ENCODE results near the gene OLA1. TPM values are rescaled to one million over a fixed set of nuclear protein-coding genes. Genes with fewer than 3 reads are reported as not detected.

Gene OLA1
- total RNA-seq, 1 experiment from 2014 or later = 134 TPM

DNA sequence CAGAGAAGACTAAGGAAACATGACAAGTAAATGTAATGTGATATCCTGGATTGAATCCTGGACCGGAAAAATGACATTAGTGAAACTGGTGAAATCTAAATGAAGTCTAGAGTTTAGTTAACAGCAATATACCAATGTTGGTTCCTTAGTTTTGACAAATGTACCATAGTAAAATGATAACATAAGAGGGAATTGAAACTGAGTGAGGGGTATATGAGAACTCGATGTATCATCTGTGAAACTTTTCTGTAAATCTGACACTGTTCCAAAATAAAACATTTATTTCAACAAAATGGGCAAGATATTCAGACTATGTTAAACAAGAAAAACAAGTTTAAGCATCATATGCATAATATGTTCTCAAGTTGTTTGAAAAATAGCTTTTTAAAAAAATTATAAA lies 63.8 kb downstream of the OLA1 start:
- Histone ChIP-seq H3K36me3 (ENCODE audit: insufficient read depth, low read length) (peaks cover 9% of the 10 kb centered on the region; the same call in 1 of the 2 replicates), H3K9me2 (replicated peaks; ENCODE audit: insufficient read depth, low read length) (no peaks in the 10 kb centered on the region), H3K79me2 (ENCODE audit: low read length) (peaks cover 93% of the 10 kb centered on the region), H2AFZ (ENCODE audit: low read length) (no peak overlapping the region), H3K9ac (ENCODE audit: low read length) (no peak overlapping the region), H3K4me3 (ENCODE audit: low read length) (no peak overlapping the region), H3K4me2 (ENCODE audit: low read depth, low read length, poor library complexity, severe bottlenecking) (no peak overlapping the region), H3K27ac (ENCODE audit: low read length) (peak overlapping the region; percentile 18; the same call in 1 of the 2 replicates), H3K27me3 (ENCODE audit: low read length) (no peaks in the 10 kb centered on the region), H3K4me1 (ENCODE audit: low read length) (peaks cover 16% of the 10 kb centered on the region), H4K20me1 (ENCODE audit: insufficient read depth, low read depth, low read length) (no peaks in the 10 kb centered on the region), H3K9me3 (ENCODE audit: low read length) (no peaks in the 10 kb centered on the region)
- no peak for DNase-seq

DNA sequence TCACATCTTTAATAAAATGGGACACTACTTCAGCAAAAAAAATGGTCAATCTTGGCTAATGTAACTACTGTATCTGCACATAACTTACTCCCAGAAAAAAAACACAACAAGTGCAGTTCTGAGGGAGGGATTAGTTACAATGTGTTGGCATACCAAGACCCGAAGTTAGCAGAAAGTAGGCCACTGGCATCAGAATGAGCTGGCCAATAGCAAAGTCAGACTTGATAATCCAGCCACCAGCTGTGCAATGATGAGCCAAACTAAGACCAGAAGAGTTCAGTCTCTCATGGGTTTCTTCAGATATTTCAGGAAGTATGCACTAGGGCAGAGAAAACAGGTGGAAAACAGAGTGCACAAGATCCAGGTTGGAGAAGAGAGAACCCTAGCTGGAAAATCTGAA lies 65.3 kb downstream of the OLA1 start:
- Histone ChIP-seq H4K20me1 (ENCODE audit: insufficient read depth, low read depth, low read length) (no peaks in the 10 kb centered on the region), H3K4me3 (ENCODE audit: low read length) (no peak overlapping the region), H2AFZ (ENCODE audit: low read length) (no peak overlapping the region), H3K27ac (ENCODE audit: low read length) (no peak overlapping the region), H3K79me2 (ENCODE audit: low read length) (peaks cover 93% of the 10 kb centered on the region), H3K4me2 (ENCODE audit: low read depth, low read length, poor library complexity, severe bottlenecking) (no peak overlapping the region), H3K9me3 (ENCODE audit: low read length) (no peaks in the 10 kb centered on the region), H3K36me3 (ENCODE audit: insufficient read depth, low read length) (peaks cover 9% of the 10 kb centered on the region; the same call in 1 of the 2 replicates), H3K9ac (ENCODE audit: low read length) (no peak overlapping the region), H3K9me2 (replicated peaks; ENCODE audit: insufficient read depth, low read length) (no peaks in the 10 kb centered on the region), H3K4me1 (ENCODE audit: low read length) (peaks cover 16% of the 10 kb centered on the region), H3K27me3 (ENCODE audit: low read length) (no peaks in the 10 kb centered on the region)
- DNase-seq = no peak

DNA sequence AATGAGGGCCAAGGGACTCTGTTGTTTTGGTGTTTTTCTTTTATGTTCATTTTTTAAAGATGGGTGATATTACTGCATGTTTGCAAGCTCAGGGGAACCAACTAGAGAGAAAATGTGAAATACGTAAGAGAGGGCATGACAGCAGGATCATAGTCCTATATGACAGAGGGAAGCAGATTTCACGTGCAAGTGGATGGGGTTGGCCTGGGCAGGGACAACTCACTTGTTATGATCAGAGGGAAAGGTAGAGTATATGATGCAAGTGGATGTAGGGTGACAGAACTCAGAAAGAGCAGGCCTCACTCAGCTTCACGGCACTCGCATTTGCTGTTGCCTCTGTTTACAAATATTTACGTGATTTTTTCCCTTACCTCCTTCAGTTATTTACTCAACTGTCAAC lies 67.0 kb downstream of the OLA1 start:
- DNase-seq = no peak
- no peak overlapping the region for H3K27ac ChIP-seq (ENCODE audit: low read length)
- no peaks in the 10 kb centered on the region for H3K9me3 ChIP-seq (ENCODE audit: low read length)
- H4K20me1 ChIP-seq (ENCODE audit: insufficient read depth, low read depth, low read length) = no peaks in the 10 kb centered on the region
- H3K36me3 ChIP-seq (ENCODE audit: insufficient read depth, low read length) = peaks cover 11% of the 10 kb centered on the region; the same call in 1 of the 2 replicates
- no peak overlapping the region for H2AFZ ChIP-seq (ENCODE audit: low read length)
- H3K79me2 ChIP-seq (ENCODE audit: low read length) = peaks cover 93% of the 10 kb centered on the region
- no peak overlapping the region for H3K9ac ChIP-seq (ENCODE audit: low read length)
- no peak overlapping the region for H3K4me3 ChIP-seq (ENCODE audit: low read length)
- no peak overlapping the region for H3K4me2 ChIP-seq (ENCODE audit: low read depth, low read length, poor library complexity, severe bottlenecking)
- H3K27me3 ChIP-seq (ENCODE audit: low read length) = no peaks in the 10 kb centered on the region
- no peaks in the 10 kb centered on the region for H3K9me2 ChIP-seq (replicated peaks; ENCODE audit: insufficient read depth, low read length)
- peaks cover 16% of the 10 kb centered on the region for H3K4me1 ChIP-seq (ENCODE audit: low read length)

DNA sequence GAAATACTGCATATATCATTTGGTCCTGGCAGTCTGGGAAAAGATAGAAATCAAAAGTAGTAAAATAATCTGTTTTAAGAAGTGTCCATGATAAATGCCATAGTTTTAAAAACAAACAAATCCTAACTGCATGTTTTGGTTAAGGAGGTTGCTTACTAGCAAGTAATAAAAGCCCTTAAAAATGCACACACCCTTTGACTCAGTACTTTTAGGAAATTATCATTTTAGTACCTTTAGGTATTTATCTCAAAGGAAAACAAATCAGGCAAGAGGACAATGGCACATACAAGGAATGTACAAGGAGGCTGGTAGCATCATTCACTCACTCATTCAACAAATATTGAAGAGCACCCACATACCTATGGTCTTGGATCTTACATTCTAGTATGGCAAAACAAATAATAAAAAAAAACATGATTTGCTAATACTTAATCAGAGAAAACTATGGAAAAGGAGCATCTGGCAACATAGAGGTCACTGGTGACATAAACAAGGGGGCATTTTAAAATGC lies 67.6 kb downstream of the OLA1 start:
- Histone ChIP-seq H3K27ac (ENCODE audit: low read length) (no peak overlapping the region), H3K79me2 (ENCODE audit: low read length) (peaks cover 93% of the 10 kb centered on the region), H3K27me3 (ENCODE audit: low read length) (no peaks in the 10 kb centered on the region), H2AFZ (ENCODE audit: low read length) (no peak overlapping the region), H3K4me2 (ENCODE audit: low read depth, low read length, poor library complexity, severe bottlenecking) (no peak overlapping the region), H3K4me1 (ENCODE audit: low read length) (peaks cover 16% of the 10 kb centered on the region), H3K9me2 (replicated peaks; ENCODE audit: insufficient read depth, low read length) (no peaks in the 10 kb centered on the region), H3K36me3 (ENCODE audit: insufficient read depth, low read length) (peaks cover 12% of the 10 kb centered on the region; the same call in 1 of the 2 replicates), H3K9me3 (ENCODE audit: low read length) (peaks cover 2% of the 10 kb centered on the region; the same call in 1 of the 2 replicates), H3K9ac (ENCODE audit: low read length) (no peak overlapping the region), H4K20me1 (ENCODE audit: insufficient read depth, low read depth, low read length) (no peaks in the 10 kb centered on the region), H3K4me3 (ENCODE audit: low read length) (no peak overlapping the region)
- DNase-seq = no peak

DNA sequence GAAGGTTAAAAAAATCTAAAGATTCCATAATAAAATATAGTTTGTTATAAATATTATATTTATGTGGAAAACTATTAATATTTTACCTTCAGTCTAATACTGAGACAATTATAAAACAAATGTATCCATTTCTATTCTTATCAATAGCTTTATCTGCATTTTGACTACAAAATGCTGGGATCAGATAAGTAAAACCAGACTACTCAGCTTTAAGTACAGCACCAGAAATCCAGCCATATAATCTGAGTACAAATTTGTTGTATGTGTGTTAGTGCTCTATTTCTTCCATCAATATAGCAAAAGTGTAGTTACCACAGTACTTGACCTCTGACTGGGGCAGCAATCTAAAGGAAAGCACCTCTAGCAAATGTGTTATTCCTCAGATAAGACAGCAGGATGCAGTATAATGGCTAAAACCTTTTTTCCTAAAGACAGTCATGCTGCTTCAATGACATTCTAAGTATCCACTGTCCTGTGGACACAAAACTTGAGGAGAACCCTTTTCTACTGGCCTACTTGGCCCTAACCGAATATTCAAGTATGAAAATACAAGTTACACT lies 68.1 kb downstream of the OLA1 start:
- peaks cover 93% of the 10 kb centered on the region for H3K79me2 ChIP-seq (ENCODE audit: low read length)
- H4K20me1 ChIP-seq (ENCODE audit: insufficient read depth, low read depth, low read length) = no peaks in the 10 kb centered on the region
- no peak overlapping the region for H3K9ac ChIP-seq (ENCODE audit: low read length)

DNA sequence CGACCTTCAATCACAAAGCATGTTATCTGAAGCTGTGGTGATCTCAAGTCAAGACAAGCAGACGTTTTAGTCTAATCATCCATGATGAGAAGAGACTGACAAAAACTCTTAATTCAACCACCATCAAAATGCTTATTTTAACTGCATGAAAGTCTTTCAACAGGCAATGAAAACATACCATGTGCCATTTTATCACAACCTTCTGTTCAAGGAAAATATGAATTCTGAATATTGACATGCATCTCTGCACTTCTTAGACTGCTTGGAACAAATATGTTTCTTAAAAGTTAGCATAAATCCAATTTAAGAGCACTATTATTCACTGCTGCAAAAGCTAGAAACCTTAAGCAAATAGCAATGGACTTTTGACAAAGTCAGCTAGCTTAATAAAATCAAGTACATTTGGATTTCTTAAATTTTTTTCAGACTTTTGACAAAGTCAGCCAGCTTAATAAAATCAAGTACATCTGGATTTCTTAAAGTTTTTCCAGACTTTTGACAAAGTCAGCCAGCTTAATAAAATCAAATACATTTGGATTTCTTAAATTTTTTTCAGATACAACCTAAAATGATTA lies 70.9 kb downstream of the OLA1 start:
- no peak overlapping the region for H3K9ac ChIP-seq (ENCODE audit: low read length)
- H3K4me2 ChIP-seq (ENCODE audit: low read depth, low read length, poor library complexity, severe bottlenecking) = no peak overlapping the region
- H3K27ac ChIP-seq (ENCODE audit: low read length) = no peak overlapping the region
- H3K4me3 ChIP-seq (ENCODE audit: low read length) = no peak overlapping the region
- H3K36me3 ChIP-seq (ENCODE audit: insufficient read depth, low read length) = peaks cover 21% of the 10 kb centered on the region
- peaks cover 4% of the 10 kb centered on the region; the same call in 1 of the 2 replicates for H3K4me1 ChIP-seq (ENCODE audit: low read length)
- no peaks in the 10 kb centered on the region for H3K27me3 ChIP-seq (ENCODE audit: low read length)
- H2AFZ ChIP-seq (ENCODE audit: low read length) = no peak overlapping the region
- peaks cover 5% of the 10 kb centered on the region for H3K9me3 ChIP-seq (ENCODE audit: low read length)
- no peaks in the 10 kb centered on the region for H3K9me2 ChIP-seq (replicated peaks; ENCODE audit: insufficient read depth, low read length)
- peaks cover 95% of the 10 kb centered on the region for H3K79me2 ChIP-seq (ENCODE audit: low read length)
- no peaks in the 10 kb centered on the region for H4K20me1 ChIP-seq (ENCODE audit: insufficient read depth, low read depth, low read length)
- DNase-seq = no peak

More for the DNA sequence above, 68.1 kb downstream of the OLA1 start:
- Histone ChIP-seq H3K4me1 (ENCODE audit: low read length) (peaks cover 15% of the 10 kb centered on the region), H3K9me3 (ENCODE audit: low read length) (peaks cover 5% of the 10 kb centered on the region; the same call in 1 of the 2 replicates), H3K9me2 (replicated peaks; ENCODE audit: insufficient read depth, low read length) (no peaks in the 10 kb centered on the region), H2AFZ (ENCODE audit: low read length) (no peak overlapping the region), H3K4me2 (ENCODE audit: low read depth, low read length, poor library complexity, severe bottlenecking) (no peak overlapping the region), H3K4me3 (ENCODE audit: low read length) (no peak overlapping the region), H3K27me3 (ENCODE audit: low read length) (no peaks in the 10 kb centered on the region), H3K36me3 (ENCODE audit: insufficient read depth, low read length) (peaks cover 16% of the 10 kb centered on the region; the same call in 1 of the 2 replicates), H3K27ac (ENCODE audit: low read length) (no peak overlapping the region)
- DNase-seq = no peak

DNA sequence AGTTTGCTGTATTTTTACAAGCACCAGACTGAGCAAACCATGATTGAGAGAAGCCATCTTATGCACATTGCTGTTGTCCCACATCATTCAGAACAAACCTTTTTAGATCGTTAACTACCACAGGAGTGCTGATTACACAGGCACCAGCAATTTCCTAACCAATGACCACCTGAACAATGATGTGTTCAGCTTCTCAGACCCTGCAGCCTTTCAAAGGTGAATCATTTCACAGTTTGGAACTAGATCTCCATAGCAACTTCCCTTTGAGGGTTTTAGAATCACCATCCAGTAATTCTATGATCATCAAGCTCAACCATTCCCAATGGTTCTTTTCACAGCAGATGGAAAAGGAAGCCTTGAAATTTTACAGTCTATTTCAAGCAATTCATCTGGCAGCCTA lies 71.4 kb downstream of the OLA1 start:
- peaks cover 5% of the 10 kb centered on the region for H3K9me3 ChIP-seq (ENCODE audit: low read length)
- peaks cover 26% of the 10 kb centered on the region for H3K36me3 ChIP-seq (ENCODE audit: insufficient read depth, low read length)
- no peak overlapping the region for H3K4me3 ChIP-seq (ENCODE audit: low read length)
- H4K20me1 ChIP-seq (ENCODE audit: insufficient read depth, low read depth, low read length) = no peaks in the 10 kb centered on the region
- H3K9me2 ChIP-seq (replicated peaks; ENCODE audit: insufficient read depth, low read length) = no peaks in the 10 kb centered on the region
- no peaks in the 10 kb centered on the region for H3K27me3 ChIP-seq (ENCODE audit: low read length)
- no peak for DNase-seq
- H3K4me2 ChIP-seq (ENCODE audit: low read depth, low read length, poor library complexity, severe bottlenecking) = no peak overlapping the region
- peaks cover 4% of the 10 kb centered on the region; the same call in 1 of the 2 replicates for H3K4me1 ChIP-seq (ENCODE audit: low read length)
- H2AFZ ChIP-seq (ENCODE audit: low read length) = no peak overlapping the region
- peaks cover 99% of the 10 kb centered on the region for H3K79me2 ChIP-seq (ENCODE audit: low read length)
- no peak overlapping the region for H3K27ac ChIP-seq (ENCODE audit: low read length)
- no peak overlapping the region for H3K9ac ChIP-seq (ENCODE audit: low read length)

DNA sequence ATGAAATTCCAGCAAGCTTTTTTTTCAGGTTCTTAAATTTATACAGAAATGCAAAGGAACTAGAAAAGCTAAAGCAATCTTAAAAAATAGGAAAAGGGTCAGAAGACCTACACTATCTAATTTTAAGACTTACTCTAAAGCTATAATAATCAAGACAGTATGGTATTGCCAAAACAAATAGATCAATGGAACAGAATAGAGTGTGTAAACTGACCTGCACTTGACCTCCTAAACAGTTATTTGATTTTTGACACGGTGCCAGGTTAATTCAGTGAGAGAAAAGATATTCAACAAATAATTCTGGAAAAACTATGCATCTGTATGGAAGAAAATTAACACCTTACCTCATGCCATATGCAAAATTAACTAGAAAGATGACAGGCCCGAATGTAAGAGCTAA lies 73.6 kb downstream of the OLA1 start:
- Histone ChIP-seq H3K9ac (ENCODE audit: low read length) (no peak overlapping the region), H3K4me3 (ENCODE audit: low read length) (no peak overlapping the region), H3K9me2 (replicated peaks; ENCODE audit: insufficient read depth, low read length) (no peaks in the 10 kb centered on the region), H3K27me3 (ENCODE audit: low read length) (no peaks in the 10 kb centered on the region), H4K20me1 (ENCODE audit: insufficient read depth, low read depth, low read length) (no peaks in the 10 kb centered on the region), H3K4me2 (ENCODE audit: low read depth, low read length, poor library complexity, severe bottlenecking) (no peak overlapping the region), H3K4me1 (ENCODE audit: low read length) (no peaks in the 10 kb centered on the region), H3K36me3 (ENCODE audit: insufficient read depth, low read length) (peaks cover 34% of the 10 kb centered on the region), H3K27ac (ENCODE audit: low read length) (no peak overlapping the region), H2AFZ (ENCODE audit: low read length) (no peak overlapping the region), H3K79me2 (ENCODE audit: low read length) (peaks cover 100% of the 10 kb centered on the region), H3K9me3 (ENCODE audit: low read length) (peaks cover 5% of the 10 kb centered on the region)
- DNase-seq = no peak

All from Karpas-422 (cell line).